HEK293T (cell line): ENCODE results near the gene SRCIN1.

Experiments
- CTCF ChIA-PET: fragments of 350-600 bp; formaldehyde crosslinking; extraction: SDS; loops from one replicate; lab custom pipeline; 2021; ENCODE audit warnings: antibody characterized with exemption, inconsistent platforms; lab: Yijun Ruan, JAX
- POLR2A ChIA-PET: fragments of 350-600 bp; formaldehyde crosslinking; extraction: SDS; loops from one replicate; lab custom pipeline; 2020; ENCODE audit warnings: antibody characterized with exemption, inconsistent platforms; lab: Yijun Ruan, JAX
- DNase-seq: peaks from one replicate; pipeline ENCODE4 v3.0.0; 2012; ENCODE audit warnings: mixed read lengths; ENCODE audit errors: extremely low spot score
- ARNT ChIP-seq: fragments of 450-650 bp; IDR thresholded peaks from 2 replicates; pipeline ENCODE4 v1.6.1; 2017; ENCODE audit warnings: mild to moderate bottlenecking
- BHLHE40 ChIP-seq: fragments of 450-650 bp; IDR thresholded peaks from 2 replicates; pipeline ENCODE4 v1.6.1; 2016; ENCODE audit warnings: mild to moderate bottlenecking, moderate library complexity, borderline replicate concordance
- CTBP1 ChIP-seq: fragments of 450-650 bp; IDR thresholded peaks from 2 replicates; pipeline ENCODE4 v1.6.1; 2016; ENCODE audit warnings: borderline replicate concordance
- ELF4 ChIP-seq: fragments of 450-650 bp; IDR thresholded peaks from 2 replicates; pipeline ENCODE4 v1.6.1; 2017; ENCODE audit warnings: antibody characterized with exemption
- FOXA1 ChIP-seq: fragments of 450-650 bp; IDR thresholded peaks from 2 replicates; pipeline ENCODE4 v1.6.1; 2016; ENCODE audit warnings: mild to moderate bottlenecking
- FOXK2 ChIP-seq: fragments of 450-650 bp; IDR thresholded peaks from 2 replicates; pipeline ENCODE4 v1.6.1; 2016; ENCODE audit warnings: mild to moderate bottlenecking
- FOXM1 ChIP-seq: fragments of 450-650 bp; IDR thresholded peaks from 2 replicates; pipeline ENCODE4 v1.6.1; 2017; ENCODE audit warnings: mild to moderate bottlenecking, borderline replicate concordance
- HDGF ChIP-seq: fragments of 450-650 bp; IDR thresholded peaks from 2 replicates; pipeline ENCODE4 v1.6.1; 2017; ENCODE audit warnings: antibody characterized with exemption, borderline replicate concordance
- L3MBTL2 ChIP-seq: fragments of 450-650 bp; conservative IDR thresholded peaks from 2 replicates; pipeline ENCODE4 v1.6.1; 2016; ENCODE audit warnings: mild to moderate bottlenecking
- LEF1 ChIP-seq: fragments of 450-650 bp; IDR thresholded peaks from 2 replicates; pipeline ENCODE4 v1.6.1; 2017; ENCODE audit warnings: mild to moderate bottlenecking, borderline replicate concordance
- NFRKB ChIP-seq: fragments of 450-650 bp; IDR thresholded peaks from 2 replicates; pipeline ENCODE4 v1.6.1; 2016; ENCODE audit warnings: mild to moderate bottlenecking, moderate library complexity
- SP1 ChIP-seq: fragments of 450-650 bp; IDR thresholded peaks from 2 replicates; pipeline ENCODE4 v1.6.1; 2017
- SUZ12 ChIP-seq: fragments of 450-650 bp; IDR thresholded peaks from 2 replicates; pipeline ENCODE4 v1.6.1; 2016; ENCODE audit warnings: mild to moderate bottlenecking
- TARDBP ChIP-seq: fragments of 450-650 bp; IDR thresholded peaks from 2 replicates; pipeline ENCODE4 v1.6.1; 2016
- ZNF384 ChIP-seq: fragments of 450-650 bp; IDR thresholded peaks from 2 replicates; pipeline ENCODE4 v1.6.1; 2016
- TF ChIP-seq, protein P1 (sequence below): fragments of 450-650 bp; IDR thresholded peaks from 2 replicates; pipeline ENCODE4 v1.6.1; 2016

Gene SRCIN1

DNA sequence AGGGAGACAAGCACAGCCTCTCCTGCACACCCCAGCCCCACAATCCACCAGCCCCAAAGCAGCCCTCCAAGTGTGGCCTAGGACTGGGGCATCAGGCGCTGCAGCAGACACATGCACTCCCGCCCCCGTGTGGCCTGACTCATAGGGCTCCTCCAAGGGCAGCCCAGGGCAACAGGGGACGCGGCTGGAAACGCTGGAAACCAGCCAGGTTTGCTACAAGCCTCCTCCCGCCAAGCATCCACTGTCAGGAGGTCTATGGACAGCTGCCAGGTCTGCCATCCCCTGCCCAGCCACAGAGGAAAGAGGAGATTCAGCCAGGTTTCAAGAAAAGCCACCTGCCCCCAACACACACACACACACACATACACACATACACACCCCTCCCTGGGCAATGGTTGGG is 25.8 kb downstream of the SRCIN1 start:
- POLR2A ChIA-PET = interaction anchor here (1.2 kb wide), 1 partner anchor 21 kb away, joined by 3 read pairs; no protein-coding TSS in a partner anchor
- CTCF ChIA-PET = no interaction called here
- no peak for TF ChIP-seq FOXK2
- no peak for TF ChIP-seq SUZ12
- TF ChIP-seq ZNF384 = no peak
- TF ChIP-seq HDGF = no peak
- no peak for TF ChIP-seq CTBP1
- TF ChIP-seq NFRKB = no peak
- no peak for TF ChIP-seq ELF4
- TF ChIP-seq LEF1 = no peak
- DNase-seq = peak; percentile 43

DNA sequence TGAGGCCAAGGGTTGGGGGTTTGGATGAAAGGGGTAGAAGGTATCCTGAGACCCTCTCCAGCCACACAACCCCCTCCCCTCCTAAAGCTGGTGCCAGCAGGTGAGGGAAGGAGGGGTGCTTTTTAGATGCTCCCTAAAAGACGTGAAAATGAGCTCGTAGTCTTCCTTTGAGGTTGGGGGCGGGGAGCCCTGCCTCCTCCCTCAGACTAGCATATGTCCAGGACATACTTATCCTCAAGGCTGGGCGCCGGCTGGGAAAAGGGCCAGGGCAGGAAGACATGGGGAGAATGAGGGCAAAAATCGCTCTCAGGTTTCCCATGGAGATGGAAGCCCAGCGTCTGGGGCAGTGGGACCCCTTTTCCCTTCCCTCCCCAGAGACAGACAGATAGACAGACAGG is 26.7 kb downstream of the SRCIN1 start:
- CTCF ChIA-PET = no interaction called here
- no peak for DNase-seq
- TF ChIP-seq ZNF384 = no peak
- POLR2A ChIA-PET = interaction anchor here (1.2 kb wide), 1 partner anchor 20 kb away, joined by 3 read pairs; no protein-coding TSS in a partner anchor

DNA sequence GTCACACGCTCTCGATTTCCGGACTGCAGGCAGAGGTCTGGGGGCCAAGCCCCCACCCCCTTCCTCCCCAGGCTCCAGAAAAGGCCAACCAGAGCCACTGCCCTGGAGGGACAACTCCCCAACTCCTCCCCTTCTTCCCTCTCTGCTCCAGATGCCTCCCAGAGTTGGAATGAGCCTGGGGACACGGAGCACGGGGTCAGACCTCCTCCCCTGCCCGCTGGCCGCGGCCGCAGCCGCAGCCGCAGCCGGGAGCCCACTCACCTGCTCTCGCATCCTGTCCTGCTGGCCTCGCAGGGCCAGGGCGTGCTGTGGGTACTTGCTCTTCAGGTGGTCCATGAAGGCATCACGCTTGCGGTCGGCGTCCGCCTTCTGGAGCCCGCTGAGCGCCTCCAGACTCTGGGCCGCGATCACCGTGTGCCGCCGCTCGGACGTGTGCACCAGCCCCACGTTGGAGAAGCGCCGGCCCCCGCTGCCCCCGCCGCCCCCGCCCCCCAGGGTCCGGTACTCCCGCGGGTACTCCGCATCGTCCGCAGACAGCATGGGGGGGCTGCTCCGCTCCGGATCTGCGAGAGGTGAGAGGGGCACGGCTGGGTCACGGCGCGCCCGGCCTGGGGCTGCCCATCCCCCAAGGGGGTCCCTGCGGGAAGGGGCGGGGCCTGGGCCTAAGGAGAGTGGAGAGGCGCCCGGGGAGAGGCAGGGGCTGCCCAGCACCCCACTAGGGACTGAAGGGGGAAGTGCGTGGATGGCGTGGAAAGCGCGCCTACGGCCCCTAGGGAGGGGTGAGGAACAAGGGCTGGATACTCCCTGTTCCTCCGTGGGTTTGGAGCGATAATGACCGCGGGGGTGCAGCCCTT is 27.3 kb downstream of the SRCIN1 start:
- DNase-seq = no peak
- CTCF ChIA-PET = no interaction called here
- POLR2A ChIA-PET = interaction anchor here (1.2 kb wide), 1 partner anchor 20 kb away, joined by 3 read pairs; no protein-coding TSS in a partner anchor
- TF ChIP-seq LEF1 (no peak), ARNT (no peak), SP1 (no peak), BHLHE40 (no peak), NFRKB (no peak), FOXM1 (no peak), SUZ12 (no peak), L3MBTL2 (no peak)

DNA sequence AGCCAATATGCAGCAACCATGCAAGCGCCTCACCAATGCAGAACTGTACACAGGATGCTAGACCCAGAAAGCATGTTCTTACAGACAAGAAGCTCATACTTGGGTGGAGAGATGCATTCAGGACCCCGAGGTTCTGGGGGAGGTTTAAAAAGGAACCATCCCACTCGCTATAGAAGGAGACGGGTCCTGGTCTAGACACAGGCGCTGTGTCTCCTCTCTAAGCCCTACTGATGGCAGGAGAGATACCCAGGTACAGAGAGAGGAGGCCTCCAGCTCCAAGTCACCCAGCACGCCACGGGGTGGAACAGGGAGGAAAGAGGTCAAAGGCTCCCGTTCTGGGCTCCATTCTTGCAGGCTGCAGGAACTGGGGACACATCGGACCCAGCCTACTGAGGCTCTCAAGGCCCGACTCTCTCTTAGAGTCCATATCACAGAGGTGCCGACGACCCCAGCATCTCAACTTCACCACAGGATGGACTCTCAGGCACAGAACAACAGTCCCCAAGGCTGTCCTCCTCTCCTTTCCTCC is 28.0 kb downstream of the SRCIN1 start:
- CTCF ChIA-PET = interaction anchor here (0.8 to 1.5 kb wide), 3 partner anchors 19 to 86 kb away, joined by 3 to 7 read pairs (median 4); no protein-coding TSS in a partner anchor
- TF ChIP-seq BHLHE40 (no peak), FOXK2 (no peak), CTBP1 (no peak), FOXM1 (no peak), NFRKB (no peak), TARDBP (no peak), FOXA1 (no peak), ELF4 (no peak), HDGF (no peak)
- TF ChIP-seq, protein P1, sequence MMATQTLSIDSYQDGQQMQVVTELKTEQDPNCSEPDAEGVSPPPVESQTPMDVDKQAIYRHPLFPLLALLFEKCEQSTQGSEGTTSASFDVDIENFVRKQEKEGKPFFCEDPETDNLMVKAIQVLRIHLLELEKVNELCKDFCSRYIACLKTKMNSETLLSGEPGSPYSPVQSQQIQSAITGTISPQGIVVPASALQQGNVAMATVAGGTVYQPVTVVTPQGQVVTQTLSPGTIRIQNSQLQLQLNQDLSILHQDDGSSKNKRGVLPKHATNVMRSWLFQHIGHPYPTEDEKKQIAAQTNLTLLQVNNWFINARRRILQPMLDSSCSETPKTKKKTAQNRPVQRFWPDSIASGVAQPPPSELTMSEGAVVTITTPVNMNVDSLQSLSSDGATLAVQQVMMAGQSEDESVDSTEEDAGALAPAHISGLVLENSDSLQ = no peak
- POLR2A ChIA-PET = no interaction called here
- DNase-seq = no peak

DNA sequence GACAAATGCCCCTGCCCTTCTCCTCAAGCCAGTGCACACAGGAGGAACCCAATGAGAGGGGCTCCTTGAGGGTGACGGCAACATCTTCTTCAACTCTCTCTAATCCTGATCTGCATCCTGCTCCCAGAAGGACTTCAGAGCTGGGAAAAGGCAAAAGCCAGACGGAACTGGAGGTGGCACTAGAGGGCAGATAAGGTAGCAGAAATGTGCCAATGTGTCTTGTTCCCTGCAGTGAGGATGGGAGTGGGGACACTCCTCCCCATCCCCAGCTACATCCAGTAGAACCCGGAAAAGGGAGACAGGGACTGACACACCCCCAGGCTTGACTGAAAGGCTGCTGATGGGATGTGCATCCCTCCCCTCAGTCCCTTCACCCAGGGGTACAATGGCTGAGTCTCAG is 28.5 kb downstream of the SRCIN1 start:
- ChIA-PET POLR2A (interaction anchor here (1.1 kb wide), 1 partner anchor 19 kb away, joined by 4 read pairs; no protein-coding TSS in a partner anchor), CTCF (interaction anchor here (0.8 to 1.5 kb wide), 3 partner anchors 19 to 86 kb away, joined by 3 to 7 read pairs (median 4); no protein-coding TSS in a partner anchor)
- DNase-seq = no peak
- TF ChIP-seq NFRKB (no peak), FOXA1 (no peak), ZNF384 (no peak), FOXM1 (no peak), FOXK2 (no peak)

DNA sequence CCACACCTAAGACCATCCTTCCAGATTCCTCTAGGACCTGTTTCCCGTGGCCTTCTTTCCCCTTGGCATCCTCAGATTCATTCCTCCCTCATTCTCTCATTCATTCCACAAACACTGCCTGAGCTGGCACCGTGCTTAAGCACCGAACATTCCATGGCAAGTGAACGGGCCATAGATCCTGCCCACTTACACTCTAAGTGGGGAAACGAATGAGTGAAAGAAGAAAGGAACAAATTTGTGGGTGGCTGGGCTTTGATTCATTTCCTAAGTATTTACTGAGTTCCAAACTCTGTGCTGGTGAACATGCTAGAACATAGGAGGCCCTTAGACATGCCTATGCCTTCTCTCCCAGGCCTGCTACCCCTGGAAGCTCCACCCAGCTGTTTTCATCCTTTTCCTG is 30.0 kb downstream of the SRCIN1 start:
- CTCF ChIA-PET = interaction anchor here (1.3 to 1.9 kb wide), 2 partner anchors 8 to 87 kb away, joined by 5 to 6 read pairs; no protein-coding TSS in a partner anchor

More for the DNA sequence above, 30.0 kb downstream of the SRCIN1 start:
- TF ChIP-seq FOXK2 (no peak), TARDBP (no peak), ZNF384 (no peak), FOXA1 (no peak), ELF4 (no peak), NFRKB (no peak), LEF1 (no peak), CTBP1 (no peak), SUZ12 (no peak), FOXM1 (no peak), SP1 (no peak), BHLHE40 (no peak), L3MBTL2 (no peak), ARNT (no peak), HDGF (no peak)
- TF ChIP-seq, protein P1 = no peak
- no peak for DNase-seq
- POLR2A ChIA-PET = interaction anchor here (1.2 kb wide), 1 partner anchor 16 kb away, joined by 3 read pairs; no protein-coding TSS in a partner anchor
